Panc1 (cell line): ENCODE results near the gene CFAP299.

Experiments used
- CTCF ChIP-seq: fragments of 450-650 bp; IDR thresholded peaks from 2 replicates; pipeline ENCODE4 v1.5.1; 2017; ENCODE audit warnings: mild to moderate bottlenecking
- POLR2AphosphoS5 ChIP-seq: IDR thresholded peaks from 2 replicates; pipeline ENCODE4 v1.6.1; 2012; ENCODE audit warnings: mild to moderate bottlenecking, low read depth, low read length, moderate library complexity

GRCh38 chr4:80343887-80344286 lies 8.4 kb downstream of the CFAP299 start:
- no peak for TF ChIP-seq CTCF
- no peak for TF ChIP-seq POLR2AphosphoS5
